ENCODE measurements around the gene C17orf100.
"Not testable (repeated sequence)": the region's sequence is repeated elsewhere in the genome, so short reads cannot be mapped to it uniquely, and the experiment has no call there.

Gene C17orf100

DNA sequence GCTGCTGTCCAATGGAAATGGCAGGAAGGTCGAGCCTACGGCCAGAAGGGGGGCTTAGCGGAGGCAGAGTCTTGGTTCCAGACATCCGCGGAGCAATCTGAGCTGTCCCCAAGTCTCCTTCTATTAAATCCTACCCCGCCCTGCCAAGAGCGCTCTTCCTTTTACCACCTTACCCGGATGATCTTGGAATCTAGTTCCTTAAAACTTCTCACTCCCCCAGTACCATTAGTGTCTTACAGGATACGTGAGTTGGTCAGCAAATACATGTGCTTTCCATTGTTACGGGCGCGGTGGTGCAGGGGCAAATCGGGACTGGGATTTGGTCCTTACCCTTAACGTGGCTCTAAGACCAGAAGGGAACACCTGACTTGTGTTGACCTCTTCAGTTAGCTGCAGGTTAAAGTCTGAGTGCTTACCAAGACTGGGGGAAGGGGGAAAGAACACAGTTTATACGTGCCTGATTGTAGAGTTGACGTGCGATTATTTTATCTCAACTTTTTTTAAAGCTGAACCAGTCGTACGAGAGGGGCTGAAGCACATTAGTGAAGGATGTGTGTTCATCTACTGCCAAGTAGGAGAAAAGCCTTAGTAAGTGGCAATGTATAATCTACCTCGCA lies 10.2 kb upstream of the C17orf100 start:
- peak; percentile 28 for DNase-seq (ENCODE audit: low spot score)

DNA sequence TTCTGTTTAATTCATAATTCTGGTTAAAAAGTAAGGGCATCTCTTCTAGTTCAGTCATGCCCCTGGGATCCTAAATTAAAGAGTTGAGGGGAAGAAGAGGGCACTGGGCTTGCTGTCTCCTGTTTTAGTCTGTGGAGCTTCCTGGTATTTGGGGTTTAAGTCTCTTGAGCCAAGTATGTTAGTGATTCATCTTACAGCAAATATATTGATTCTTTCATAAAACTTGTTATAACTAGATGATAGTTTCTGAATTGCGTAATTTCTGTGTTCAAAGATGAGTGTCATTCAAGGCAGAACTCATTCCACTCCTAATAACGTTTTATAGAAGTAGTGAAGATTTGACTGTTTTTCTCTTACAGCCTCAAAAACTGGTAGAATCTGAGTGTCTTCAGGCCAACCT lies 9.0 kb upstream of the C17orf100 start:
- no peak for DNase-seq (ENCODE audit: low spot score)

DNA sequence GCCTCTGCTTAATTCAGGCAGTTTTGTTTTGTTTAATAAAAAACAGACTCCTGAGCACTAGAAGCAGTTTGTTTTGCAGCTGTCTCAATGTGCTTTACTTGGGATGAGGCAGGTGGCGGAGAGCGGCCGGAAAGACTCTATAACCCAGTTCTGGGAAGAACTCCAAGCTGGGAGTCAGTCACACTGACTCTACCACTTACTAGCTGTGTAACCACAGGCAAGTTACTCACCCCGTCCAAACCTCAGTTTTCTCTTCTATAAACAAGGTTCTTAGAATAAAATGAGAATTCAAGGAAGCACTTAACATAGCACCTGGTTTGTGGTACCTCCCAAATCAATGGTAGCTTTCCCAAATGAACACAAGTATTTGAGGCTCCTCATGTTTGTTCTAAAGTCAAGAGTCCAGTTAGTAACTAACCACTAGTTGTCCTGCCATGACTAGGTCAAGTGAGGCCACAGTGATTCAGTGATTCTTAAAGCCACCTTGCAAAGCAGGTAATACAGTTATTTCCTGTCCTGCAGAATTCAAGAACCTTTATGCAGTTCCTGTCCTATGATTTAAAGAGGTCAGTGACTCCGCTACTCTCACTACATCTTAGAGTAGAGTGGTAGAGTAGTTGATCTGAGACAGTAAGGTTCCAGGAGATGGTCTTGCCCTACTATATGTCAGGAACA lies 8.0 kb upstream of the C17orf100 start:
- no peak for DNase-seq (ENCODE audit: low spot score)

DNA sequence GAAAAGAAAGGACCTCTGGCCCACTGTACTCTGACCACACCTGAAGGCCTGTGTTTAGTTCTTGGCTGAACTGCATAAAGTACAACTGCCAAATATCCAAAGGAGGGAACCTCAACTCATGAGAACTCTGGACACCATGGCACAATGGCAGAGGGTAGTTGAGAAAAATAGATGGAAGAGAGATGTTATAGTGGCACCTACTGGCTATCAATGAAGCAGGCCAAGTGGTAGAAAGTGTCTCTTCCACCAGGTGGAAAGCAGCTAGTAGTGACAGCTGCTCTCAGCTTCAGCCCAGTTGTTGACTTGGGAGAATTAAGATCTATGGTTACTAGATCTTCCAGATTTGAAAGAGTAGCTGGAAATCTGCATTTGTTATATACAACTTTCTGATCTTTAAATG lies 3.4 kb upstream of the C17orf100 start:
- DNase-seq (ENCODE audit: low spot score): no peak

DNA sequence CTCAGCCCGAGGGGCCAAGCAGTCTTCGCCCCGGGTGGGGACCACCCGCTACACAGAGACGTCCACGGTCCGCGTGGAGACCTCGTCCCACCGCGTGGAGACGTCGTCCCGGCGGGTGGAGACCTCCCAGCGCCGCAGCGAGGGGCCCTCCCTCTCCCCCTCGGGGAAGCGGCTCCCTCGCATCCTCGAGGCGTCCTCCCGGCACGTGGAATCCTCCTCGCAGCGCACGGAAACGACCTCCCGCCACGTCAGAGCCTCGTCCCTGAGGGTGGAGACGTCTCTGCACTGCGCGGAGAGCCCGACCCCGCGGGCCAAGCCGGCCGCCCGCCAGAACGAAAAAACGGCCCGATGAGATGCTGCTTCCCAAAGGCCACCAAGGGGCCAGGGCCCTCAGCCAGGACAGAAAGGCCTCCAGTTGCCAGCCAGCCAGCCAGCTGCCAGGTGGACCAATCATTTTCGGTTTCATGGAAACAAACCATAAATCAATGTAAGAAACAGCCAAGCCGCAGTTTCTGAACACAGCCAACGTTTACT lies 424 bp downstream of the C17orf100 start:
- DNase-seq (ENCODE audit: low spot score): no peak

DNA sequence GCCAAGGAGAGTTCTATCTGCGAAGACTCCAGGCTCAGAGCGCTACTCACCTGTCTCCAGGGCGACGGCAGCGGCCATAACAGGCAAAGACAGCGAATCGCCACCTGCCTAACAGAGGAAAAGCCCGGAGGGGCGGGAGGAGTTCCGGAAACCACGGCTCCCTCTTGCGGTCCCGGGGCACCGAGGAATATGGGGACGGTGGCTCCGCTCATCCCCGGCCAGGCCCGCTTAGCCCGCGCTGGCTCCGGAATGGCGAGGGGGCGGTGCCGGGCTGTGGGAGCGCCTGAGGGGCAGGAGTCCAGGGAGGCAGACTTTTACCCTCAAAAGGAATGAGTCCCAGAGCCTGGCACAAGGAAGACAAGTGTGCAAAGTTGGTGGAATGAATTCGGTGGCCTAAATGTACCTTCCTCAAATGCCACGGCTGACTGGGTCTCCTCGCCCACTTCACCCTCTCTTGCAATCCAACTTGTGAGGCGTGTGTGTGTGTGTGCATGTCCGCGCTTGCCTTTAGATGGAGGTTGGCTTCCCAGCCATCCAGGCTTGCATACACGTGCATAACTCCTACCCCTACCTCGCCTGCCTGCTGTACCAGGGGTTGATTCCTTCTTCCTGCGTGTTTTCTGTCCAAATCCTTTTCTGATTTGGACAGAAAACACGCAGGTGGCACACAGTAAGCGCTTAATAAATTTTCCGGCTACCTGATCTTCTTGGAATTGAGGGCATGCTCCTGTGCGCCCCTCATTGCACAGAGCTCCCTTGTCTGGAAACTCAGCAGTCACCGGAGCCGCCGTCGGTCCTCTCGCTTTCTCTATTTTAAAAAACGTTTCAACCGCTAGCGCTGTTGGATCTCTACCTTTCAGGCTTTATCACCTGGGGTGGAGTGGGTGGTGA lies 3.5 kb downstream of the C17orf100 start:
- peak; percentile 71 for DNase-seq (ENCODE audit: low spot score)

DNA sequence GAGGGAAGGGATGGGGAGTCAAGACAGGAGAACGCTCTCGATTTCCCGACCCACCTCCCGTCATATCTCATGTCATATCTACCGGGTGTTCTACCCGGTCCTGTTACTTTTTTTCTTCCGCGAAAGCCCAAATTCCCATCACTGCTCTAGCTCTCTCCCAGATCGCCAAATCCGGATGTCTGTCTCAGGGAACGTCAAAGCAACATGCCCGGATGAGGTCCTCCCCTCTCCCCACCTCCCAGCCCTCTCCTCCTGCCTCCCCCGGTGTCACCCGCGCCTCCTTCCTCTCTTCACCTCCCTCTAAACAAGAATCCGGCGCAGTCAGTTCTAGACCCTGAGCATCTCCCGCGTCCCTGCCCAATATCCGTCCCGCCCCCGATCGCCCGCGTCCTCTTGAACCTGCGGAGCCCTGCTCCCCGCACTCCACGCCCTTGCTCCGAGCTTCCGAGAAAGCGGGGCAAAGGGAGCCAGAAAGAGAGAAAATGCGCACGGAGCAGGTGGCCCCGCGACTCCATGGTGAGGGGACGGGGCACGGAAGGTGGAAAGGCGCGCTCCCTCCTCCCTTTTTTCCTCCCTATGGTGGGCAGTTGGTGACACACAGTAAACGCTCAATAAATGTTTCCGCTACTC lies 4.3 kb downstream of the C17orf100 start:
- DNase-seq (ENCODE audit: low spot score): not testable (repeated sequence)

DNA sequence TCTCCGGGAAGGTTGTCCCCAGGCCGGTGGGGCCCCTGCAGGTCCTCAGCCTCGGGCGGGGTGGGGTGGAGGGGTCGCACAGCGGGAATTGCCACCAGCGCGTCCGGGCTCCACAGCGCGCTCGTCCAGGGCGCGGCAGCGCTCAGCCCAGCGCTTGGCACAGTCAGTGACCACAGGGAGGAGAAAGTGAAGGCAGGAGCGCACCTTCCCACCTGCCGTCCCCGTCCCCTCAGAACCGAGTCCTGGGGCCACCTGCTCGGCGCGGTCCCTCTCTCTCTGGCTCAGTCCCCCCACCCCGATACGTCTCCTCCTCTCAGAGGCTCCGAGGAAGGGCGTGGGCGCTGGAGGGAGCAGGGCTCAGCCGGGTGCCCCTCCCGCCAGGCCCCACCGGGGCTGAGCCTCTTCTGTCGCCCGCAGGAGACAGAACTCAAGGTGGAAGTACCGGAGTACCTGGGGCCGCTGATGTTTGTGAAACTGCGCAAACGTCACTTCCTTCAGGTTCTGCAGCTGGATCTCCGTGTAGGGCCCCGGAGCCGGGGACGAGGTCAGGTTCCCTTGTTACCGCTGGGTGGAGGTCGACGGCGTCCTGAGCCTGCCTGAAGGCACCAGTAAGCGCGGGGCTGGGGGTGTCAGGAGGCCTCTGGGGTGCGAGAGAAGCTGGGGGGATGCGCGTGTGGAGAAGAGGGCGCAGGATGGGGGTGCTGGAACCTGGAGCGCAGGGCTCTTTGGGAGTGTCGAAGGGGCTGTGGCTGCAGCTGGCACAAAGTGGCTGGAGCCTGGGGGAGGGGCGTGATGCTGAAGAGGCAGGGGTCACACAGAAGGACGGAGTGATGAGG lies 5.5 kb downstream of the C17orf100 start:
- not testable (repeated sequence) for DNase-seq (ENCODE audit: low spot score)

DNA sequence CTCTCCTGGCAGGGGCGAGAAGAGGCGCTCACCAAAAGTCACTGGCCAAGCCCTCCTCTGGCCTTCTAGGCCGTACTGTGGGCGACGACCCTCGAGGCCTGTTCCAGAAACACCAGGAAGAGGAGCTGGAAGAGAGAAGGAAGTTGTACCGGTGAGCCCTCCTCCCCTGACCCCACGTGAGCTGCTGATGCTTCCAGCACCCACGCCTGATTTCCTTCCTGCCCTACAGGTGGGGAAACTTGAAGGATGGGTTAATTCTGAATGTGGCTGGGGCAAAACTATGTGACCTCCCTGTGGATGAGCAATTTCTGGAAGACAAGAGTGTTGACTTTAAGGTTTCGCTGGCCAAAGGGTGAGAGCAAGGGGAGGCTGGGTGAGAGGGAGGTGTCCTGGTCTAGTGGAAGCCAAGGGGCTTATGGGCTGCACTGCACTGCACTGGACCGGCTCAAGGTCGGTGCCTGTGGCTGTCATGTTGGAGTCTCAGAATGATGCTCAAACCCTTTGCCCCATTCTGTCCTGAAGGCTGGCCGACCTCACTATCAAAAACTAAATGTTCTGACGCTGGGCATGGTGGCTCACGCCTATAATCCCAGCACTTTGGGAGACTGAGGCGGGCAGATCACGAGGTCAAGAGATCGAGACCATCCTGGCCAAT lies 6.2 kb downstream of the C17orf100 start:
- DNase-seq (ENCODE audit: low spot score): no peak

DNA sequence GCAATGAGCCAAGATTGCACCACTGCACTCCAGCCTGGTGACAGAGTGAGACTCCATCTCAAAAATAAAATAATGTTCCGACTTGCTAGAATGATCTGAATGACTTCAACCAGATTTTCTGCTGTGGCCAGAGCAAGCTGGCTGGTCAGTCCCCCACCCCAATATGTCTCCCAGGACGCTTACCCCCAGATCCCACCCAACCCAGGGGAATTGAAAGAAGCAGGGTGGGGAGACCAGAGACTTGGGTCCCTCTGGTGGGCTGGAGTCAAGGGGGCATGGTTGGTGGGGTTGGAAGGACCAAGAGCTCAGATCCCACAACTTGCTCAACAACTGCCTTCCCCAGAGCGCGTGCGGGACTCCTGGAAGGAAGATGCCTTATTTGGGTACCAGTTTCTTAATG lies 6.8 kb downstream of the C17orf100 start:
- DNase-seq (ENCODE audit: low spot score): not testable (repeated sequence)

DNA sequence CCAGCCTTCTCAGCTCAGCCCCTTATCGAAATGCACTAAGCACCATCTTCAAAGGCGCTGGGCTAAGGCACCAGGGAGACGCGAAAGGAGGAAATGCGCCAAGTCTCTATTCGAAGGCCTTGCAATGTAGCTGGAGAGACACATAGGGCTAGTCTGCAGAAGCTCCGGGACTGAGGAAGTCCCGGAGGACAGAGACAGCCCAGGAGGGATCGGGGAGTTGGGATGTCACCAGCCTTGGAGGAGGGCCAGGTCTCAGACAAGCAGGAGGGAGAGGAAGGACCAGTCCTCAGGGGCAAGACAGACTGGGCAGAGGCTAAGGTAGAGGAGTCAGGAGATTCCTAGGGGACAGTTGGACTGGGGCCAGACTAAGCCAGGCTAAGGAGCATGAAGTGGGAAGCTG lies 8.5 kb downstream of the C17orf100 start:
- no peak for DNase-seq (ENCODE audit: low spot score)

DNA sequence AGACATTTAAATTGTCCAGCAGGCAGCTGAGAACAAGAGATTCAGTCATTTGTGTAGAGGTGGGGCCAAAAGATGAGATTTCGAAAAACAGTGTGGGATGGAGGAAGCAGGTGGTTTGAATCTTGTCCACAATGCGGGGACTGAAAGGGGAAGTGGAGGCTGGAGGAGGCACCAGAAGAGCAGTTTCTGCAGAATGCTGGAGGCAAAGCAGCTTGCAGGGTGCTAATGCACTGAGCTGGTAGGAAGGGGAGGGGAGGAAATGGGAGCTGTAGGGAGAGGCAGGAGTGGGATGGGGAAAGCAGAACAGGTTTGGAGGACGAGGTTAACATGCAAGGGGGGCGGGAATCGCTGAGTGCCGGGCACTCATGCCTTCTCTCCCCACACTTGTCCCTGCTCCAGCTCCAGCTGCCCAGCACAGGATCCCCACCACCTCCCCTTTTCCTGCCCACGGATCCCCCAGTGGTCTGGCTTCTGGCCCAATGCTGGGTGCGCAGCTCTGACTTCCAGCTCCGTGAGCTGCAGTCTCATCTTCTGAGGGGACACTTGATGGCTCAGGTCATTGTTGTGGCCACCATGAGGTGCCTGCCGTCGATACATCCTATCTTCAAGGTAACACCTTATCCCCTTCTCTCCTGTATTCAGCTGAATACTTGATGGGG lies 9.4 kb downstream of the C17orf100 start:
- no peak for DNase-seq (ENCODE audit: low spot score)

DNA sequence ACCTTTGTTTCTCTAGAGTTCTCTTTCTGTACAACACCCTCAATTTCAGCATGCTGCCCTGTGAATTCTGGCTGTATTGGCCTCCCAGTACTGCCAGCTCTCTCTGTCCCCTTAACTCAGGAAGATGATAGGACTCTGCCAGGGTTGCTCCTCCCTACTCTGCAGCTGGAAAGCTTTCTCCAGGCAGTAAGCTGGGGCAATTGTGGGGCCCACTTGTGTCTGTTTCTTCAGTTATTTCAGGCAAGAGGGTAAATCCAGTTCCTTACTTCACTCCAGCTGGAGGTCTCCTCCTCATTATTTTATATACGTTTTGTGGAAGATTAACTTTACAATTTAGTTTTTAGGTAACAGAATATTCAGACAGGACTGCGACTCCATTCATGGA lies 9.9 kb downstream of the C17orf100 start:
- no peak for DNase-seq (ENCODE audit: low spot score)

DNA sequence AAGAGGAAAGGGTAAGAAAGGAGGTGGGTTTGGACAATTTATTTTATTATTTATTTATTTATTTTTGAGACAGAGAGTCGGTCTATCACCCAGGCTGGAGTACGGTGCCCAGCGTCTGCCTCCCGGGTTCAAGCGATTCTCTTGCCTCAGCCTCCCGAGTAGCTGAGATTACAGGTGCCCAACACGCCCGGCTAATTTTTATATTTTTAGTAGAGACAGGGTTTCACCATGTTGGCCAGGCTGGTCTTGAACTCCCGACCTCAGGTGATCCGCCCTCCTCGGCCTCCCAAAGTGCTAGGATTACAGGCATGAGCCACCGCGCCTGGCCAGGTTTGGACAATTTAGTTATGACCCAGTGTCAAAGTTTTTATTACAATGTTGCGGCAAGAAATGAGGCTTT lies 11.6 kb downstream of the C17orf100 start:
- DNase-seq (ENCODE audit: low spot score): not testable (repeated sequence)

DNA sequence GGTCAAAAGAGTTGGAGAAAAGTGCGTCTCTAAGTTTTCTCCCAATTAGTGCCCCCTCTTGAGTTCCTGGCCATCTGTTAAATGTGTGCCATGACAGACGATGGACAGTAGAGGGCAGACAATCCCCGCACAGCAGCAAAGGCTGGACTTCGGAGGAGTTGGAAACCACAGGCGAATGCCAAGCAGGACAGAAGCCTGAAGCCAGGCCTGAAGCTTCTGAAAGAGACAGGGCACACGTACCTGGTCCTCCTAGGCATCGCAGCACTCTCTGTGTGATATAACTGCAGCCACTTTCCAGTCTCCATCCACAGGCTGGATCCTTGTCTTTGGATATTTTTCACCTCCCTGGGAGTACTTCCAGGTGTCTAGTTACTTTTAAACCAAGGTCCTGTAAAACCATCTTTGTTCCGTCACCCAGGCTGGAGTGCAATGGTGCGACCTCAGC lies 14.5 kb downstream of the C17orf100 start:
- DNase-seq (ENCODE audit: low spot score): peak; percentile 74

DNA sequence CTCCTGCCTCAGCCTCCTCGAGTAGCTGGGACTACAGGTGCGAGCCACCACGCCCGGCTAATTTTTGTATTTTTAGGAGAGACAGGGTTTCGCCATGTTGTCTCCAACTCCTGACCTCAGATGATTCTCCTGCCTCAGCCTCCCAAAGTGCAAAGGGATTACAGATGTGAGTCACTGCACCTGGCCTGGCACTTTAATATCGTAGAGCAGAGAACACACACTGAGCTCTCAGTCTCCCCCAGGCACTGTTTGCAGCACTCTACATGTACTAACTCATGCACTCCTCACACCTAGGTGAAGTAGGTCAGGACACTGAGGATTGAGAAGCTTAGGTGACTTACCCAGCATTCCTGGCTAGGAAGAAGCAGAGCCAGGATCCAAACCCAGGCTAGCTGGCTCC lies 15.0 kb downstream of the C17orf100 start:
- DNase-seq (ENCODE audit: low spot score): no peak

DNA sequence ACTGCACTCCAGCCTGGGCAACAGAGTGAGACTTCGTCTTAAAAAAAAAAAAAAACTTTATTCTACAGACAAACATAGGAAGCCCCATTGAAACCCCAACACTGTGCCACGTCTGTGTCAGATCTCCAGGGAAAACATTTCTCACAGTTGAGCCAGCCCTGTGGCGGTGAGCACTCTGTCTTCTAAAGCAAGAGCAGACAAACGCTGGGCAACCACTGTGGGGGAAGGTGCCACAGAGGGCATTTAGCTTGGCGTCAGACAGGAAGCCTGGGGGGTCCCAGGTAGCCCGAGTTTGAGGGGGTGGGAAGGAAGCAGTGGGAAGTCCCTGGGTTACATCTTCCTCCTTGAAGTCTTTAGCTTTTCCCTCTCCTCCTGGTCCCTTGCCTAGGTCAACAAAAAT lies 16.0 kb downstream of the C17orf100 start:
- no peak for DNase-seq (ENCODE audit: low spot score)

DNA sequence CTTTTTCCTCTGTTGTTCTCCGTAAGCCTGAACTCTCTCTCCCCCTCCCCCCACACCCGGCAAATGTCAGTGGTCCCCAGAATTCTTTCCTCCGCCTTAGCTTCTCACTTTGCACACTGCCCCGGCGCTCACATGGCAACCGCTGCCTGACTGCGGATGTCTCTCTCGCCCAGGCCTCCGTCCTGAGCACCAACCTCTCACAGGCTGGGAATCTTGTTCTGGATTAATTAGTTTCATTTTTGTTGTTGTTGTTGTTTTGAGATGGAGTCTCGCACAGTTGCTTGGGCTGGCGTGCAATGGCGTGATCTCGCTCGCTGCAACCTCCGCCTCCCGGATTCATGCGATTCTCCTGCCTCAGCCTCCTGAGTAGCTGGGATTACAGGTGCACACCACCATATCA lies 16.7 kb downstream of the C17orf100 start:
- DNase-seq (ENCODE audit: low spot score): no peak

DNA sequence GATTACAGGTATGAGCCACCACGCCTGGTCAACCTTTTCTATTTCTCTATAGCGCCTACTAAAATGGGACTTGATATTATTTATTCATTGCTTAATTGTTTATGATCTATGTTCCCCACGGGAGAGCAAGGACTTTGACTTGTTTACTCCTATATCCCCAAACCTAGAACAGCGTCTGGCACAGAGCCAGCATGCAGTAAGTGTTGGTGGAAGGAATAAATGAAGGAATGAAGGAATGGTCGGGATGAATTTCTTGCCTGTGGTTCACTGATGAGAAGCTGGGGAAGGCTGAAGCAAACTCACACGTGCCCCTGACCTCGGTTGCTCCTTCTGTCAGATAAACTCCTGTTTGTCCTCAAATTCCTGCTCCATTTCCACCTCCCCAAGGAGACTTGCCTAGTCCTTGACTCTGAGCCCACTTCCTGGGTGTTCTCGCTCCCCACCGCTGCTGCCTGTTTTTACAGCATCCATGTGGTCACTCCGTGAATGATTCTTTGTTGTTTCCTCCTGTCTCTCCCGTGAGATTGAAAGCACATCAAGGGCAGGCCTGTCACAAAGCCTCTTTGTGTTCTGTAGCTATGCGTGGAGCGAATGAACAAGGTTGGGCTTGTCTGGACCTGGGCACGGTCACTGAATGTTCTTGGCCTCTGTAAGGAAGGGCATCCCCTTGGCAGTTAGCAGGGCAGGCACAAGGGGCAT lies 17.3 kb downstream of the C17orf100 start:
- DNase-seq (ENCODE audit: low spot score): no peak
